ENCODE data around the gene RSPO4.
A peak's percentile ranks its signal among the peaks of the same experiment; 100 is the strongest.

RSPO4 gene

DNA sequence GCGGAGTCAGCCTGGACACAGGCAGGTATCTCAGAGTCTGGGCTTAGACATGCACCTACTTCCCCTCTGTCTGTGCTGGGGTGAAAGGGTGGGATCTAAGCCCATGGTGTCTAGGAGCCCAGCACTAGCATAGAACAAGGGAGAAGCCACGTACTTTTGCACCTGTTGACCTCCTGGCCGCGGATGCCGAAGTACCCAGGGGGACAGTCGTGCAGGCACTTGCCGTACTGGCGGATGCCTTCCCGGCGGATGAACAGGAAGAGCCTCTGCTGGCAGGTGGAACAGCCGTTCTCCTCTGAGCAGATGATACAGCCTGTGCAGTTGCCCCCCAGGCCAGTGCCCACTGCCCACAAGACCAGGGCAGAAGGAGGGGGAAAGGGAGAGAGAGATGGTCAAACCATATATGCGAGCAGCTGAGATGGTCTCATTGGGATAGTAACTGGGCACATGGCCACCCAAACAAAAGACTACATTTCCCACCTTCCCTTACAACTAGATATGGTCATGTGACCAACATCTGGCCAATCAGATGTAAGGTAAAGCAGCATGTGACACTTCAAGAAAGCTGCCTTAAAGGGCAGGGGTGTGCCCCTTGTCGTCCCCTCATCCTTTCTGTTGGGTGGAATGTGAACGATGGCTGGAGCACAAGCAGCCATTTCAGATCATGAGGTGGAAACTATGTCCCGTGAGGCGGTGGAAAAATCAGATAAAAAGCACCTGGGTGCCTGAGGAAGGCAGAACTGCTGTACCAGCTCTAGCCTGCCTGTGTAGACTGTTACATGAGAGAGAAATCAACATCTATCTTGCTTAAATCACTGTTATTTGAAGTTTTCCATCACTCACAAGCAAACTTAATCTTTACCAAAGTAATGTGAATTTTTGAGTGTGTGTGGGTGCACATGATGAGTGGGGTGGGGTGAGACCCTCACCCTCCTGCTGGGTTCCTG lies 34.0 kb downstream of the RSPO4 start:
- peak; percentile 14 for DNase-seq

- DNase-seq = no peak
Measured at GRCh38 chr20:965956-966355, 36.2 kb downstream of the RSPO4 start.

DNA sequence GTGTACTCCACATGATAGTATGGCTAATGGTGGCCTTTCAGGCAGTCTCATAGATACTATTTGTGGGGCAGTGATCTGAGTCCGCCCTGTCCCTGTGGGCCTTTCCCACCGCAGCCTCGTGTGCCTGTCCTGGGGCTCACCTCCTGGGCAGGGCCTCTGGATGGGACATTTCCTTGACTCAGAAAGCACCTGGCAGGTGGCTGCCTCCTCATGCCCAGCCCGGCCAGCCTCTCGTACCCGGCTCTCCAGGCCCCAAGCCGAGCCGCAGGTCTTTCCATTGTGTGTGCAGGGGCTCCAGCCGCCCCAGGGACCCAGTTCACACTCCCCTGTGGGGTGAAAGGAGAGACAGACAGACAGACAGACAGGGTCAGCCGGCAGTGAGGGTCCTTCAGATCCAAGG lies 38.3 kb downstream of the RSPO4 start:
- no peak for DNase-seq

DNA sequence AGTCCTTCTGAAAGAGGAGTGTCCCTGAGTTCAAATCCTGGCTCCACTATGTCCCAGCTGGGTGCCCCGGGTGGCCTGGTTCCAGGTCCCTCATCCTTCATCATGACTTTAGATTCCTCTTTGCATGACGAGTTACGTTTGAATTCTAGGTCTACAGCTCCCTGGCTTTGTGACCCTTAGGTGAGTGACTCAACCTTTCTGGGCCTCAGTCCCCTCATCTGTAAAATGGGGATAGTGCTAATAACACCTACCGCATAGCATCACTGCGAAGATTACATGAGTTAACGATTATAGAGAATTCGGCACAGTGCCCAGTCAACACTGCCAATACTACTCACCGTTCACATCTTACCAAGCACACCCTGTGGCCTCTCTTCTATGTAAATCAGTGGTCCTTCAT lies 39.4 kb downstream of the RSPO4 start:
- no peak for DNase-seq

DNA sequence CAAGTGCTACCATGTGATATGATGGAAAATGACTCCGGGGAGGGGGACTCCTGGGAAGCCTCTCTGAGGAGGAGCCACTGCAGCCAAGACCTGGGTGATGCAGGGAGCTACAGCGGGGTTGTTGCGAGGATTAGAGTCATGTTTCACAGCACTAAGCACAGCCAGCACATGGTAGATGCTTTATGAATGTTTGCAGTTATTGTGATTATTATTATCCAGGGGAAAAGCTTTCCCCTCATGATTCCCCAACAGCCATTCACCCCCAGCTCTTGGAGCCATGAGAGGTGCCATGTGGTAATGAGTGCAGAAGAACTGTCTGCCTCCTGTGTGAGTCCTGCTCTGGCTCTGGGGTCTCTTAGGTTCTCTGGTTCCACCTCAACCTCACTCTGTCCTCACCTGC lies 39.9 kb downstream of the RSPO4 start:
- DNase-seq = no peak

- no peak for DNase-seq
Measured at GRCh38 chr20:961768-962167, 40.3 kb downstream of the RSPO4 start.

DNA sequence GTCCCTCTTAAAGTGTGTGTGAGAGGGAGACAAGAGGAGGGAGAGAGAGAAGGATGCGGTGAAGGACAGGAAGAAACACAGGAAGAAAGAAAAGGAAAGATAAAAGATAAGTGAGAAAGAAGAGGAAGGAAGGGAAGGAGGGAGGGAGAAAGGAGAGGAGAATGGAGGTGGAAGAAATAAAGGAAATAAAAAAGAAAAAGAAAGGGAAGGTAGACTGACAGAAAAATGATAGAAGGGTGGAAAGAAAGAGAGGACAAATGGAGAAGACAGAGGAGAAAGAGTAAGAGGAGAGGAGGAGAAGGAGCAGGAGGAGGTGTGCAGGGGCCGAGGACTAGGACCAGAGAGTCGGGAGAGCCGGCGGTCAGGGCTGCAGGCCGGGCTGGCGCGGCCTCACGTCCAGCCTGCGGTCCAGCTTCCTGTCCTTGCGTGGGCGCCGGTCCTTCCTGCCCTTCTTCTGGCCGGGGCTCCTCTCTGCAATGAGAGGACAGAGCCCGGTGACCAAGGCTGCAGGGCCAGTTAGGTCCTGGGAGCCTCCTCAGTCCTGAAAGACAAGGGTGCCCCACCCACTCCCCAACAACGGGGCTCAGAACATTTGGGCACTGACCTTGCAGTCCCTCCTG lies 42.0 kb downstream of the RSPO4 start:
- no peak for DNase-seq

DNA sequence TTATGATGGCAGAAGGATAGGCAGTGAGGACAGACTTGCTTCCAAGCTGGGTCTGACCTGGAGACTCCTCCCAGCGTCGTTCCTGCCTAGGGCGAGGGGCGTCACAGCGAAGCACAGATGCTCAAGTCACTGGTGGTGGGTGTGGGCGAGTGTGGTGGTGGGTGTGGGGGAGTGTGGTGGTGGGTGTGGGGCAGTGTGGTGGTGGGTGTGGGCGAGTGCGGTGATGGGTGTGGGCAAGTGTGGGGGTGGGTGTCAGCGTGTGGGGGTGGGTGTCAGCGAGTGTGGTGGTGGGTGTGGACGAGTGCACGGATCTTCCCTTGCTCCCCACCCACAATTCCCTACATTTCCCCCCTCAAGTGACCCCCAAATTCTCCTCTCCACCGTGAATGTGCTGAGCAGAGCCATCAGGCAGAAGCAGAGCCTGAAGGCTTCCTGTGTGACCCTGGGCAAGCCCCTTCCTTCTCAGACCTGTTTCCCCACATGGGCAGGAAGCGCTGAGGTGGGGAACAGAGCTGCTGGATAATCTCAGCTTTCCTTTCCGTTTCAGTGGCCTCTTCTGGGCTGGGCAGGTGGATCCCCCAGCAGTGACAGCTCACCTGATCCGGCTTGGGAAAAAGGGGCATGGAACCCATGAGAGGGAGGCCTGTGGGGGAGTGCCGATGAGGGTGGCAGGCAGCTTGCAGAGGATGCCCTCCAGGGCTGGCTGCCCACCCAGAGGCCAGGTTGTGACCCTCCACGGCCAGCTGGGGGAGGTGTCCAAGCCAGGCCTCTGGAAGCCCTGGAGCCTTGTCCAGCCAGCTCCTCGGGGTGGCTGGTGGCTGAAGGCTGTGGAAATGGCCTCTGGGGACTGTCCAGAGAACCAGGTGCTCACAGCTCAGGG lies 42.9 kb downstream of the RSPO4 start:
- no peak for DNase-seq

DNA sequence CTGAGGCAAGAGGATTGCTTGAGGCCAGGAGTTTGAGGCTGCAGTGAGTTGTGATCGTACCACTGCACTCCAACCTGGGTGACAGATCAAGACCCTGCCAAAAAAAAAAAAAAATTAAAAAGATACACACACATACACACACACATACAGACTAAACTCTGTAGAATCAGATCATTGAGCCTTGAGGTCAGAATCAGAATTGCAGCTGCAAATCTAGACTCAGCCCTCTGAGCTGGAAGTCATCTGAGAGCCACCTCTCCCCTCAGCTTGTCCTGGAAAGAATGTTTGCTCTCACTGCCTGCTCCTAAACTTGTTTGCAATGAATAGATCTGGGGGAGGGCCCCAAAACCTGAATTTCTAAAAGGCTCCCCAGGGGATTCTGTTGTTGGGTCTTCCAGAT lies 44.6 kb downstream of the RSPO4 start:
- DNase-seq = no peak

- DNase-seq = peak; percentile 68
Measured at GRCh38 chr20:956330-956951, 45.7 kb downstream of the RSPO4 start.

- DNase-seq = no peak
Measured at GRCh38 chr20:955656-956055, 46.5 kb downstream of the RSPO4 start.

DNA sequence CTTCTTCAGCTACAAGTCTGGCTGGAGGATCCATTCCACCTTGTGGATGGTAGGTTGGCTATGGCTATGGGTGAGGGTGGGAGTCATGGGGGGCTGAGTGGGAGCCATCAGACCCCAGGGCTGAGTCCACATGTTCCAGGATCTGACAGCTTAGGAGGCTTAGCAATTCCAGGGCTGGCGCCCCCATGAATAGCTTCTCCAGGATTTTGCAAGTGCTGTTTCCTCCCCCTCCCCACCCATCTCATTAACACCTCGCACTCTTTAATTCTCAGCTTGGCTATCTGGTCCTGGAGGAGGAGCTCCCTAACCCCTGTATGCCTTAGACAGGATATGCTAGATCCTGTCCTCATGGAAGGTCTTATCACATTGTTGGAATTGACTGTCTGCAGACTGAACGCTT lies 47.0 kb downstream of the RSPO4 start:
- no peak for DNase-seq

GRCh38 chr20:953742-954141 lies 48.4 kb downstream of the RSPO4 start:
- DNase-seq = peak; percentile 23

DNA sequence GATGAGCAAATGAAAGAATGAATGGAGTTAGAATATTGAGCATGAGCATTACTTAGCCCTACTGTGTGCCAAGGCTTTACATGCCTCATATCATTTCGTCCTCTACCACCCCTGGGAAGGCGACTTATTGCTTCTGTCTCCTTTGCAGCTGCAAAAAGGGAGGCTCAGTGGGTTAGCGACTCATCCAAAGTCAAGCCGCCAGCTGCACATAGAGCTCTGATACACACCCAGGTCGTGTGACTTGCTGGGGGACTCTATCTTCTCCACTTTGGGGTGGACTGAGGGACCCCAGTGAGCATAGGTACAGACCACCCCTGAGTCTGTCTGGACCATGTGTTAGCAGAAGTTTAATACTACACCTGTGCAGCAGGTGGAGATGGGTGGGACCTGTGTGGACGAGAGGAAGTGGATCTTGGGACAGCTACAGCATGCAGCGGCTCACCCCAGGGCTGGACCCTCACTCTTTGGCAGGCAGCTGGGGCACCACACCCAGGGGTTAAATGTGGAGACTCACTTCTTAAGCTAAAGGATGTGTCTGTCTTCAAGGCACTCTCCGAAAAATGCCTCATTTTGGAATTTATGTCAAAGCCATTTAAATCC lies 49.8 kb downstream of the RSPO4 start:
- DNase-seq = no peak

- DNase-seq = no peak
Measured at GRCh38 chr20:951384-952169, 50.5 kb downstream of the RSPO4 start.

DNA sequence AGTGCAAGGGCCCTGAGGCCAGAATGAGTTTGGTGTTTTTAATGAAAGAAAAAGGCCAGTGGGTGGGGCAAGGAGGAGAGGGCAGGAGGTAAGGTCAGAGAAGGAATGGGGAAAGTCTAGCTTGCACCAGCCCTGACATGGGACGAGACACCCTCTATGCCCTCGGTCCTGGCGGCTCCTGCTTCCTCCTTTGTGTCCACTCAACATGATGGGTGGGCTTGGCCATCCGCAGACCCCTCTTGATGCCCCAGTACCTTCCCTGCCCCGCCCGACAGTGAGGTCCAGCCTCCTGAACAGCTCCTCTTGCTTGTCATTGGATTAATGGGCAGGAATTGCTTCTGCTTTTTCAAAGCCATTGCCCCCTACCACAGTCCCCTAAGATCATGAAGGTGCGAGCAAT lies 52.4 kb downstream of the RSPO4 start:
- DNase-seq = no peak

- DNase-seq = no peak
Measured at GRCh38 chr20:946826-947225, 55.3 kb downstream of the RSPO4 start.

GRCh38 chr20:945841-946240 lies 56.3 kb downstream of the RSPO4 start:
- DNase-seq = no peak

DNA sequence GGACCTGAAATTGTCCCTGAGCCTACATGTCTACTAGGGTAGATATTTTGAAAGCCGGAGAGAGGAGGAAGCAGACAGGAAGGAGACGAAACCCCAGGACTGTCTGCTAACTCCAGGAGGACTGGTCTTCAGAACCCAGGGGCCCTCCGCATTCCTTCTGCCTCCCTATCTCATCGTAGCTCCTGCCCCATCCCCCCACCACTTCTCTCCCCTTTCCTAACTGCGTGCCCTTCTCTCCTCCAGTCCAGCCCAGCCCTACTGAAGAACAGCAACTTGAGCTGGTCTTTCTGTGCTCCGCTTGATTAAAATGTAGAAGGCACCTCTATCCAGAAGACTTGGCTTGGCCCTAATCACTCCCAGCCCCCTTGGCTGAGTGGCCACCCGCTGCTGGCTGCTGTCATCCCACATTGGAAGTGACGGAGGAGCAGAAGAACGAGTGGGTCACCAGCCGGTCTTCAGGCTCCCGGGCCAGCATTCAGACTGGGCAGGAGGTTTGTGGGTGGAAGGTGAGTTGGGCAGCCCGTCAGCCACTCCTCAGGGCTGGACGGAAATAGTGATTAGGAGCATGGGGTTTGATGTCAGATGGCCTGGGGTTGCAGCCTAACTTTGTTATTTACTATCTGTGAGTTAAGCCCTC lies 57.2 kb downstream of the RSPO4 start:
- no peak for DNase-seq

GRCh38 chr20:944148-944547 lies 58.0 kb downstream of the RSPO4 start:
- DNase-seq = no peak

- no peak for DNase-seq
Measured at GRCh38 chr20:942611-943010, 59.5 kb downstream of the RSPO4 start.
